Measurements from ENCODE around the gene EDN2.

The EDN2 gene

GRCh38 chr1:41516168-41517061, 31.9 kb upstream of the EDN2 start:
- DNase-seq = peak in 13 of 14 donors; percentile 39 to 92 (median 81)

DNA sequence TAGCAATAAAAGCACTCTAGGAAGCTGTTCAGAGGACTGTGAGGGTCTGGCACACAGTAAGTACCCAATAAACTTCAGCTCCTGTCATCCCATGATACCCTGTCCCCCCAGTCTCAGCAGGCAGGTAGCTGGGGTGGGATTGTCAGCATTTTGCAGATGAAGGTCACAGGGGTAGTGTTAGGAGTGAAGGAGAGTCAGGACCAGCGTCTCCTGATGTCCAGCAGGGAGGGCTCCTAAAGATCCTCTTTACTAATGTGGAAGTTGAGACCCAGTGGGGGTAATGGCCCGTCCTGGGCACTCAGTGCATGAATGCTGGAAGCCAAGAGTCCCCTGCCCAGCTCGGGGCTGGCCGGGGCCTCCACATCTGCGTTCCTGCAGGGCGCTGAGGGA, 31.3 kb upstream of the EDN2 start:
- peak in 1 of 14 donors; percentile 69 for DNase-seq

DNA sequence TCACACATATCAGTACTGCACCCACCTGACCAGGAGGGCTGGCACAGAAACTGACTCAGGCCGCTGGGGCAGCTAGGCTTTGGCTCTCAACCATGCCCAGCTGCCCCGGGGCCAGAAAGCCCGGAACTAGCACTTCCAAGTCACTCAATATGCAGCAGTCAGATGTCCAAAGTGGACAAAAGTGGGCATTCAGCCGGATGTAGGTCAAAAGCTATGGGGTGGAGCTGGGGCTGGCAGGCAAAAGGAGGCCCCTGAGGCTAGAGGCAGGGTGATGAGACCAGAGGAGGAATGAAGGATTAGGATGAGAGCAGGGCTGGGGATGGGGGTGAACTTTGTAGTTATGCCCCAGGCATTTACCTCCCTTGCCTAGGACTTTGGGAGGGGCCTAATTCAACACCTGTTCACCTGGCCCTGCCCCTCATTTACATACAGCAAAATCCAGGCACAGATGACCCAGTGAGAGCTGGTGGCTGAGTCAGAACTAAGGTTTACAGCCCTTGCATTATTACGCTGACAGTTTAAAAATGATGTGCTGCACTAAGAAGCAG, 30.7 kb upstream of the EDN2 start:
- peak in 12 of 14 donors; percentile 40 to 91 (median 75) for DNase-seq

GRCh38 chr1:41514381-41514780, 29.9 kb upstream of the EDN2 start:
- DNase-seq = peak in 1 of 14 donors; percentile 14

GRCh38 chr1:41513383-41513735, 28.9 kb upstream of the EDN2 start:
- DNase-seq = no peak

- no peak for DNase-seq
Observed at GRCh38 chr1:41512701-41513382, 28.4 kb upstream of the EDN2 start.

DNA sequence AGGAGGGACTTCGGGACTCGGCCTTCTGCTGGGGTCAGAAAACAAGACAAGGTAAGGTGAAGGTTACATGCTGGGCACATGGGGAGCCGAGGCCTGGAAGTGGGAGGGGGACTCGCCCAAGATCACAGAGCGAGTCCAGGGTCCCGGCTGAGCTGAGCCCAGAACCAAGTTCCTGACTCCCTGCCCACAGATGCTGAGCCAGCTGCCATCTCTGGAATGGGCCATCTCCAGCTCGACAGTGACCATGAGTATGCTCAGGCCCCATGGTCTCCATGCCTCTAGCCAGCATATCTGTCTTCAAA, 26.7 kb upstream of the EDN2 start:
- no peak for DNase-seq

DNA sequence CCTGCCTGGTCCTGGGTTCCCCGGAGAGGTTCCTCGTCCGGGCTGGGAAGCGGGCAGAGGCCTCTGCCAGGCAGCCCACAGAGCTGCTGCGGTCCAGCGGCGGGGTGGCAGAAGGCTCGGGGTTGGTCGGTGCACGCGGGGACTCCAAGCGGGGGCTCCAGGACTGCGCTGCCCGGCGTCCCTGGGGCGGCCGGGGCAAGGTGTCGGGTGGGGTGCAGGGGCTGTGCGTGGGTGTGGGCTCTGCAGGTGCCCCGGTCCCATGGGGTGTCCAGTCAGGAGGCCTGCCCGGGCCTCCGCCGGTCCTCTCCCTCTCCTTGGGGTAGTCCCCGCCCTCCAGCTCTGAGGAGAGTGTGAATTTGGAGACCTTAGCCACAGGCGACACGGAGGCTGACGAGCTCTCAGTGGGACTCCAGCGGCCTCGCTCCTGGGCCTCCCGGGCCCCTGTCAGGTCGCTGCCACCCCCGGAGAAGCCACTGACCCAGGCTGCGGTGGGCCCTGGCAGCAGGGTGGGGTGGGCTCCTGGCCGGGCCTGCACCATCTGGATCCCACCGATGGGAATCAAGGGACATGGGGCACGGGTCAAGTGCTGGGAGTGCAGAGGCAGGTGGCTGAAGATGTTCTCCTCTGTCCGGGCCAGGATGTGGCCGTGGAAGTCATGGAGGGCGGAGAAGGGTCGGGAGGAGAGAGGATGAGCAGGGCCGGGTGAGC, 26.2 kb upstream of the EDN2 start:
- DNase-seq = no peak

DNA sequence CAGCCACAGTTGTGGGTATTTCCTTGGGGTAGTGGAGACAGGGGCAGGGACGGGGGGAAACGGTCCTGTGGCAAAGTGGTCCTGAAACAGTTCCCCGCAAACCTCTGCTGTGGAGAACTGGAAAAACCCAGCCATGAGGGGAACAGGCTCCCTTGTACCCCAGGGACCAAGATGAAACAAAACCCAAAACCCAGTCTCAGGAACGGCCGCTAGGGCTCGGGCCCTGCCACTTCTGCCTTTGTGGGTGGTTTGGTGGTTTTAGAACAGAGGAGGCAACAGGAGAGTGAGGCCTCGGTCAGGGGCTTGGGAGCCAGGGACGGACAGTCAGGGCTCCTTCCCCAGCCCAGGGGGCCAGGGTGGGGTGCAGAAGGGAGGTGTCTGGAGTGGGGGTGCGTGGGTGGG, 24.8 kb upstream of the EDN2 start:
- DNase-seq = no peak

GRCh38 chr1:41508290-41508689, 23.8 kb upstream of the EDN2 start:
- no peak for DNase-seq

DNA sequence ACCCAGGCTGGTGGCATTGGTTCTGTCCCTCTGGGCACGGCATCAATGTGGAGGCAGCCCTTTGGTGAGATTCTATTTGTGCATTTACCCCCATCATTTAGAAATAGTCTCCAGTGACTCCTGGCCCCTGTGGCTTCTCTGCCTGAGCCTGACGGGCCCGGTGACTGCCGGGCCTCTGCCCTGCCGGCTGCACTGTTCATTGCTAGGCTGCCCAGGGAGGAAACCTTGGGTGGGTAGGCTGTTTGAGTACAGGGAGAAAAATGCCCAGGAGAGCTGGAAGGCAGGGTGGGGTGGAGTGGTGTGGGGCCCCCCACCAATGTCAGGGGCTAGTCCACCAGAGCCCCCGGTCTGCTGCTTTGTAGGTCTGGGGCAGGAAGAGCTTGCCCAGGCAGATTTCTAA, 23.4 kb upstream of the EDN2 start:
- DNase-seq = no peak

DNA sequence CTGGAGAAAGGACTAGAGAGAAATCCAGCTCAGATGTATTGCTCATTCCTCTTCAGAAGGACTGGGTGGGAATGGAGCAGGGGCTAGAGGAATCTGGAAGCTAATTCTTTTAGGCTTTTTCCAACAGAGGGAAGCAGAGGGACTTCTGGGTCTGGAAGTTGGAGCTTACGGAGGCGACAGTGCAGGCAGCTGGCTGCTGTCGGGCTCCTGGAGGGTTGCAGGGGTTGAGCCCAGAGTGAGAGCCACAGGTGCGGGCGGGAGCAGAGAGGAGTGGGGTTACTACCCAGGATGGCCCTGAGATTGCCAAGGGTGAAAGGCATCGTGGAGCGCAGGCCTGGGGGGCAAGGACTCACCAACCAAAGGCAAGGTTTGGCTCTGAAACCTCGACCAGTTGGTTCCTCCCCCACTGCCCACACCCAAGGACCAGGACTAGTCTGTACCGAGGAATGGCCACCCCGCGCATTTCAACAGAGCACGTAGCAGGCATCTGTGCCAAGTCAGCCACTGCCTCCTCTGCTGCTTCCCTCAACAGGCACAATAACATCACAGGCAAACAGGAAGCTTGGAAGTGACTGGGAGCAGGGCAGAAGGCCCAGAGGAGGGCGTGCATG, 22.7 kb upstream of the EDN2 start:
- no peak for DNase-seq

DNA sequence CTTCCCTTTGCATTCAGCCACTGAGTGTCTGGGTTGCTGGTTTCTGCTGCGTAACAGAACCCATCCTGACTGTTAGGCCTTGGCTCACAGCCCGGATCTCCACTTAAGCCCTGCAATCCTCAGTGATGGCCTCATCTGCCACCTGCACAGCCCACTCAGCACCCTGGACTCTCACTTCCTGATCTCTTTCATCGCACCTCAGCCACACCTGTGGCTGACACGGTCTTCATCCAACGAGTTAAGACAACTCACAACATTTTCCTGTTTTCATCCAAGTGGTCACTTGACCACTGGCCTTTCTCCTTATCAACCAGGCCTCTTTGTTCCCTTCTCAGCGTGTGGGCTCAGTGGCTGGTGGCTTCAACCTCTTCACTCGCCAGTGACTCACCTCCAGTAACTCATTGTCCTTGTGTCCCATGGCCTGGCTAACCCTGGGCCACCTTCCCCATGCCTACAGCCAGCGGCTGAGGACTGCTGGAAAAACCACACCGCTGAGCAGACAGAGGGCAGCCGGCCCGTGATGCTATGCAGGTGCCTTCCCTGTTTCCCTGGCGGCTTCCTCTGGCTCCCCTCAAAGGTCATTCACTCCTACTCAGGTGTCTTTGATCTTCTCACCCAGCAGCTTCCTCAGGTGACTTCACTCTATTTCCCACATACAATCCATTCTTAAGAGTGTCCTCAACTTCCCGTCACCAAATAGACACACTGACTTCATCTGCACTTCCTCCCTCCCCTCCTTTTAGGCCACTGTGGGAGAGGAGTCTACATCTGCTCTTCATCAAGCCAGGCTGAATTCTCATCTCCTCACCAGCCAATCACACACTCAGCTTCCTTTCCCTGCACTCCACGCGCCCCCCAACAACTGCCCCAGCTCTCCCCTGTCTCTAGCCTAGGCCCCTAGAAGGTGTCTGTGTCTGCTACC, 19.9 kb upstream of the EDN2 start:
- no peak for DNase-seq

DNA sequence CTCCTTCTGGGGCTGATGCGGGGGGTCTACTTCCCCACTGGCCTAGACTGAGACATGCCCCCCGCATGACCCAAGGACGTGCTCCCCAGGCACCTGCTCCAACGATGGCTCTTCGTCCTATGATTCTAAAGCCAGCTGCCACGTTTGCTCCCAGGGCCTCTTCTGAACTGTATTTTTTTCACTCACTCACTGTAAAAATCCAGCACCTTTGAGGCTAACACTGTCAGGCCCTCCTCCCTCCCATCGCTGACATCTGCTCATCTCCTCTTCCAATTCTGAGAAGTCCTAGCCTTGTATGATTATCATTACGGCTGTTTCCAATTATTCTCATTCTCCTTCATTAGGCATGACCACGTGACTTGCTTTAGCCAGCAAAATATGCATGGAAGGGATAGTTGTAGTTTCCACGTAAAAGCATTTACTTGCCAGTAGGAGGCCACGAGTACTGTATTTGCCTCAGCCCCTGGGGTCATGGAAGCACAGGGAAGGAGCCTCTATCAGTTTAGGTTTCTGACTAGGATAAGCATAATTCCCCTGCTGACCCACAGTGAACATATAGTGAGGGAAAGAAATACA, 19.1 kb upstream of the EDN2 start:
- DNase-seq = no peak

GRCh38 chr1:41502912-41503311, 18.4 kb upstream of the EDN2 start:
- no peak for DNase-seq

DNA sequence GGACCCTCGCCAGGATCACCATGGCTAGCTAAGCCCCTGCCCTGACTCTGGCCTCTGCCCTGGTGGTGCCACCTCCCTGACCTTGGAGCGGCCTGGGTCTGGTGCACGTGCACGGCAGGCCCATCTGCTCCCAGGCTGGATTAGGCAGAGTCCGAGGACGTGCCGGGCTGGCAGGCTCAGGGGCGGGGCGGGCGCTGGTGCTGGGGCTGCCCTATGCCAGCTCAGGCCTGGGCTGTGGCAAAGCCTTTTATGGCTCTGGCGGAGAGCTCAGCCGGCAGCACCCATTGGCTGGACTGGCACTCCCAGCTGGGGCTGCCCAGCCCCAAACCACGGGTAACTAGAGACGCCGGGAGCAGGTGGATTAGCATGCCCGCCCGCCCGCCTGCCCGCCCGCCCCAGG, 17.1 kb upstream of the EDN2 start:
- no peak for DNase-seq

- no peak for DNase-seq
Observed at GRCh38 chr1:41500781-41501518, 16.5 kb upstream of the EDN2 start.

DNA sequence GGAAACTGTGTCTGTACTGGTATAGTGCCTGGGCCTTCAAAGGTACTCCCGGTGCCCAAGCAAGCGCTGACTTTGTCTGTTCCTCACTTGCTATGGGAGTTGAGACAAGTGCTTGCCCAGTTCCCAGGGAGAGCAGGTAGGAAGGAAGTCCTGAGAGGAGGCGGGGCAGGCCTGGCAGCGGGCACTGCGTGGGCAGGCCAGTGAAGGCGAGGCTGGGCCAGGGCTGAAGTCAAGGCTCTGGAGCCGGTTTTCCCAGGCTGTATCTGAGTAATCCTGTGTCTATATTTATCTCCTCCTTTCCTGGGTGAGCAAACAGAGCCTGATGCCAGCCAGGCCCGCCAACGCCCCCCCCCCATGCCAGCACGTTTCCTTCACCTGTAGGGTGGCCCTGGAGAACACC, 15.9 kb upstream of the EDN2 start:
- DNase-seq = peak in 1 of 14 donors; percentile 45

DNA sequence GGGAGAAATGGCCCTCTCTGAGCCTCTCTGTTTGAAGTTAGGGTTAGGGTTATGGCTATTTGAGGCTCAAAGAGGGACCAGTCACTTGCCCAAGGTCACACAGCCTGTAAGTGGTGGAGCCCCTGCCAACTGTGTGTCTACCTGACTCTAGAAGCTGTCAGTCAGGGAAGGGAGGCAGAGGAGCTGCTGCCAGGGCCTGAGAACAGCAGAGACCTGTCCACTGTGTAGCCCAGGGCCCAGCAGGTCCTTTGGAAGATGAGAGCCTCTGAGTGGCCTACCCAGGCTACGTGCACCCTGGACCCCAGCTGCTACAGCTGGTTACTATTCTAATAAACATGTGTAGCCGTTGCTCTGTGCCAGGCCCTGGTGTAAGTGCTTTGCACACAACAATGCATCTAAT, 15.1 kb upstream of the EDN2 start:
- DNase-seq = no peak

DNA sequence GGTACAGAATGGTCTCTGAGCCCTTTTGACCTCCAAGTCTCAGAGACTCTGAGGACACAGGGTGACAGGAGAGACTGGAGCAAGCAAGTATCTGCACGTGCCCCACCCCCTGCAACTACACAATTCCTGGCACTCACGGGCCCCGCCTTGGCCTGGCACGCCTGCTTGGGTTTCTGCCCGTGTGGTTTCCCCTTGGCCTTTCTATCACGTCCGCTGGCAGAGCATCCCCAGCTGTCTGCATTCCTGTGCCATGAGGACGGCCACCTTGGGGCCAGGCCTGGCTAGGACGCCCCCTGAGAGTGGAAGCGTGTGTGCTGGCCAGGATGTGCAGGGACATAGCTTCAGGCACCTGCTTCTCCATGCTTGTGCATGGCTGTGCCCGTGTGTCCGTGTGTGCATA, 14.3 kb upstream of the EDN2 start:
- DNase-seq = no peak

DNA sequence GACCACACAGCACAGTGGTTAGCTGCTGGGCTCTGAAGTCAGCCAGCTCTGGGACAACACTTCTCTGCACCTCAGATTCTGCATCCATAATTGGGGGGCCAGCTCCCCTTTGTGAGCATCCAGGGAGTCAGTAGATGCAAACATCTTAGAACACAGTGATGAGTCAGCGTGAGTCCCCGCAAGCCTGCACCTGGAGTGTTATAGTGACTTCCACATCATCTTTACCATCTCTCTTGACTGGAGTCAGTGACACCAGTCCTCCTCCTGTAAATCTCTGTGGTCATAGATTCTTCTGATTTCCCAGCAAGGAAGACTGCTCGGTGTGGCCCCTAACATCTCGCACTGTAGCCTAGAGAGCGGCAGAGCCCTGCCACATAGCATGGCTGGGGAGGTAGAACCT, 13.9 kb upstream of the EDN2 start:
- DNase-seq = no peak

Data from C1 segment of cervical spinal cord (tissue), 14 donors.